ENCODE measurements around the gene BTF3. TPM values are rescaled to one million over a fixed set of nuclear protein-coding genes. Genes with fewer than 3 reads are reported as not detected.

Gene BTF3
- total RNA-seq, 1 experiment from 2014 or later = 861 TPM

DNA sequence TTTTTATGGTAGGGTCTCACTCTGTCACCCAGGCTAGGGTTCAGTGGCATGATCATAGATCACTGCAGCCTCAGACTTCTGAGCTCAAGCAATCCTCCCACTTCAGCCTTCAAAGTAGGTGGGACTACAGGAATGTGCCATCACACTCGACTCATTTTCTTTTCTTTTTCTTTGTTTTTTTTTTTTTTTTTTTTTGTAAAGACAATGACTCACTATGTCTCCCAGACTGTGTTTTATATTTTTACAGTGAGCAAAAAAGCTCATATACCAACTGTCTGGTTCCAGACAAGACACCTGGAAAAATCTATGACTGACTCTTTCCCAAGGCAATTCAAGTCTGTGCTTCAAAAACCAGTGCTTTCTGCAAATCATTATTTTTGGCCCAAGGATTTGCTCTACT lies 38.9 kb upstream of the BTF3 start:
- H2BK15ac ChIP-seq (ENCODE audit: low read depth, low read length) = no peak overlapping the region
- H3K27ac ChIP-seq (ENCODE audit: insufficient read length, low read depth, low read length) = no peak overlapping the region

More for the DNA sequence above, 38.9 kb upstream of the BTF3 start:
- Histone ChIP-seq H3K4me1 (ENCODE audit: insufficient read depth, low read length) (no peaks in the 10 kb centered on the region; the same call in 1 of the 2 replicates), H2BK5ac (ENCODE audit: insufficient read length, low read length) (no peak overlapping the region), H3T11ph (ENCODE audit: low read length) (no peak overlapping the region), H4K5ac (ENCODE audit: insufficient read length, low read depth, low read length) (no peak overlapping the region), H3K79me1 (ENCODE audit: insufficient read depth, low read depth, low read length, poor library complexity, severe bottlenecking) (no peaks in the 10 kb centered on the region), H4K20me1 (ENCODE audit: control insufficient read depth, insufficient read depth, insufficient read length) (no peaks in the 10 kb centered on the region), H3K4me2 (ENCODE audit: insufficient read depth, insufficient read length, low read length) (no peak overlapping the region), H3K9ac (ENCODE audit: extremely low read depth, insufficient read length, low read length) (no peak overlapping the region), H2AK5ac (ENCODE audit: insufficient read length, low read length) (no peak overlapping the region), H4K91ac (ENCODE audit: insufficient read length, low read depth, low read length) (no peak overlapping the region), H3K14ac (ENCODE audit: insufficient read depth, low read length) (no peak overlapping the region), H3K27me3 (ENCODE audit: insufficient read depth, low read length) (no peaks in the 10 kb centered on the region), H3K23ac (ENCODE audit: insufficient read length, low read depth, low read length) (no peak overlapping the region), H2BK12ac (ENCODE audit: insufficient read length, low read depth, low read length) (no peak overlapping the region), H4K8ac (replicated peaks; ENCODE audit: insufficient read length, low read depth, low read length) (no peak overlapping the region), H3K23me2 (ENCODE audit: insufficient read length, low read depth, low read length, poor library complexity, severe bottlenecking) (no peaks in the 10 kb centered on the region), H3K9me3 (ENCODE audit: control insufficient read depth, low read depth, low read length) (no peaks in the 10 kb centered on the region), H2BK120ac (ENCODE audit: low read depth, low read length, poor library complexity, severe bottlenecking) (no peak overlapping the region), H2AFZ (ENCODE audit: low read length) (no peak overlapping the region), H3K4ac (ENCODE audit: low read depth, low read length) (no peak overlapping the region), H3K56ac (ENCODE audit: insufficient read length, low read depth, low read length) (no peak overlapping the region), H3K18ac (ENCODE audit: insufficient read length, low read depth, low read length) (no peak overlapping the region), H2BK20ac (ENCODE audit: low read depth, low read length, poor library complexity, severe bottlenecking) (no peak overlapping the region), H3K79me2 (ENCODE audit: insufficient read depth, low read length) (no peaks in the 10 kb centered on the region)
- no peak overlapping the region for H3K27ac Mint-ChIP-seq
- peaks cover 2% of the 10 kb centered on the region for H3K27me3 Mint-ChIP-seq (ENCODE audit: low read depth)
- no CpG with 5 or more reads among the region's 1 CpG for WGBS (ENCODE audit: extremely low coverage, insufficient read length, low lambda C conversion rate)
- H3K36me3 Mint-ChIP-seq (ENCODE audit: insufficient read depth in 1 of 3, low read depth in 3 of 3) = peaks cover 0 to 3% (median 0%) of the 10 kb centered on the region in 3 experiments; a peak in 1 of 7 replicates
- DNase-seq = no peak
- H3K9me3 Mint-ChIP-seq = peaks cover 0 to 6% of the 10 kb centered on the region in 2 experiments; a peak in 3 of 5 replicates
- TF ChIP-seq, protein P1, sequence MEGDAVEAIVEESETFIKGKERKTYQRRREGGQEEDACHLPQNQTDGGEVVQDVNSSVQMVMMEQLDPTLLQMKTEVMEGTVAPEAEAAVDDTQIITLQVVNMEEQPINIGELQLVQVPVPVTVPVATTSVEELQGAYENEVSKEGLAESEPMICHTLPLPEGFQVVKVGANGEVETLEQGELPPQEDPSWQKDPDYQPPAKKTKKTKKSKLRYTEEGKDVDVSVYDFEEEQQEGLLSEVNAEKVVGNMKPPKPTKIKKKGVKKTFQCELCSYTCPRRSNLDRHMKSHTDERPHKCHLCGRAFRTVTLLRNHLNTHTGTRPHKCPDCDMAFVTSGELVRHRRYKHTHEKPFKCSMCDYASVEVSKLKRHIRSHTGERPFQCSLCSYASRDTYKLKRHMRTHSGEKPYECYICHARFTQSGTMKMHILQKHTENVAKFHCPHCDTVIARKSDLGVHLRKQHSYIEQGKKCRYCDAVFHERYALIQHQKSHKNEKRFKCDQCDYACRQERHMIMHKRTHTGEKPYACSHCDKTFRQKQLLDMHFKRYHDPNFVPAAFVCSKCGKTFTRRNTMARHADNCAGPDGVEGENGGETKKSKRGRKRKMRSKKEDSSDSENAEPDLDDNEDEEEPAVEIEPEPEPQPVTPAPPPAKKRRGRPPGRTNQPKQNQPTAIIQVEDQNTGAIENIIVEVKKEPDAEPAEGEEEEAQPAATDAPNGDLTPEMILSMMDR (conservative IDR thresholded peaks at IDR 0.05) = no peak
- no peak overlapping the region for H3K4me3 Mint-ChIP-seq
- H3K4me1 Mint-ChIP-seq = peaks cover 18 to 25% of the 10 kb centered on the region in 2 experiments

Data from H9 (cell line).